Activated T-helper 17 cell treated with anti-CD3 and anti-CD28 coated beads, Interleukin-2, amount 50 U/mL, for 72 hours (primary cell): Measurements from ENCODE around the gene PTGS2. TPM values are rescaled to one million over a fixed set of nuclear protein-coding genes. Genes with fewer than 3 reads are reported as not detected.
"Not testable (repeated sequence)": the region's sequence is repeated elsewhere in the genome, so short reads cannot be mapped to it uniquely, and the experiment has no call there.

Experiments used
- ATAC-seq: fragments of 150-1000 bp; cut with Tn5 transposase; replicated peaks from 2 replicates; pipeline ENCODE4 v1.10.0; 2021; ENCODE audit warnings: mild to moderate bottlenecking, moderate library complexity
- H3K27ac Mint-ChIP-seq: one replicate; pipeline ENCODE4 v1.8.0; 2022; ENCODE audit warnings: mixed read lengths
- H3K27me3 Mint-ChIP-seq: one replicate; pipeline ENCODE4 v1.8.0; 2022; ENCODE audit warnings: mixed read lengths
- H3K36me3 Mint-ChIP-seq: one replicate; pipeline ENCODE4 v1.8.0; 2022; ENCODE audit warnings: low read depth, mild to moderate bottlenecking, mixed read lengths
- H3K4me1 Mint-ChIP-seq: one replicate; pipeline ENCODE4 v1.8.0; 2022; ENCODE audit warnings: mixed read lengths
- H3K4me3 Mint-ChIP-seq: one replicate; pipeline ENCODE4 v1.8.0; 2022; ENCODE audit warnings: mild to moderate bottlenecking, mixed read lengths
- H3K9me3 Mint-ChIP-seq: one replicate; pipeline ENCODE4 v1.8.0; 2022; ENCODE audit warnings: mixed read lengths
- total RNA-seq, 2 donors: library from RNA; stranded (reverse); gene quantifications; one replicate each; pipeline ENCODE4 v1.2.3, GENCODE V29; 2022

The PTGS2 gene
- total RNA-seq, 2 donors from 2014 or later: 0.17 to 1.1 TPM

- H3K27ac Mint-ChIP-seq: no peak overlapping the region
- H3K4me3 Mint-ChIP-seq: no peak overlapping the region
- no peaks in the 10 kb centered on the region for H3K36me3 Mint-ChIP-seq
- no peaks in the 10 kb centered on the region for H3K4me1 Mint-ChIP-seq
- no peak for ATAC-seq
- H3K9me3 Mint-ChIP-seq: no peaks in the 10 kb centered on the region
- peaks cover 10% of the 10 kb centered on the region for H3K27me3 Mint-ChIP-seq
These were observed 25.5 kb downstream of the PTGS2 start for GRCh38 chr1:186654741-186655140.

- H3K9me3 Mint-ChIP-seq: no peaks in the 10 kb centered on the region
- no peak overlapping the region for H3K4me3 Mint-ChIP-seq
- H3K4me1 Mint-ChIP-seq: no peaks in the 10 kb centered on the region
- no peak for ATAC-seq
- H3K27me3 Mint-ChIP-seq: peaks cover 10% of the 10 kb centered on the region
- no peak overlapping the region for H3K27ac Mint-ChIP-seq
- no peaks in the 10 kb centered on the region for H3K36me3 Mint-ChIP-seq
These were observed 26.9 kb downstream of the PTGS2 start for GRCh38 chr1:186653312-186653711.

GRCh38 chr1:186648613-186649012 is 31.6 kb downstream of the PTGS2 start:
- H3K27ac Mint-ChIP-seq: no peak overlapping the region
- no peaks in the 10 kb centered on the region for H3K9me3 Mint-ChIP-seq
- H3K27me3 Mint-ChIP-seq: peaks cover 13% of the 10 kb centered on the region
- no peak for ATAC-seq
- H3K4me1 Mint-ChIP-seq: no peaks in the 10 kb centered on the region
- H3K4me3 Mint-ChIP-seq: no peak overlapping the region
- H3K36me3 Mint-ChIP-seq: no peaks in the 10 kb centered on the region

GRCh38 chr1:186647985-186648384 is 32.2 kb downstream of the PTGS2 start:
- not testable (repeated sequence) for H3K4me3 Mint-ChIP-seq, ATAC-seq, H3K9me3 Mint-ChIP-seq, H3K4me1 Mint-ChIP-seq, H3K27me3 Mint-ChIP-seq, H3K27ac Mint-ChIP-seq, H3K36me3 Mint-ChIP-seq

GRCh38 chr1:186643614-186644013 is 36.6 kb downstream of the PTGS2 start:
- Mint-ChIP-seq H3K4me1 (no peaks in the 10 kb centered on the region), H3K4me3 (no peak overlapping the region), H3K9me3 (no peaks in the 10 kb centered on the region), H3K27ac (no peak overlapping the region), H3K27me3 (peaks cover 3% of the 10 kb centered on the region), H3K36me3 (no peaks in the 10 kb centered on the region)
- no peak for ATAC-seq

- not testable (repeated sequence) for H3K4me1 Mint-ChIP-seq, H3K4me3 Mint-ChIP-seq, H3K36me3 Mint-ChIP-seq, ATAC-seq, H3K9me3 Mint-ChIP-seq, H3K27ac Mint-ChIP-seq, H3K27me3 Mint-ChIP-seq
These were observed 42.7 kb downstream of the PTGS2 start for GRCh38 chr1:186637567-186637966.

- peaks cover 3% of the 10 kb centered on the region for H3K27me3 Mint-ChIP-seq
- H3K4me3 Mint-ChIP-seq: no peak overlapping the region
- H3K36me3 Mint-ChIP-seq: no peaks in the 10 kb centered on the region
- no peaks in the 10 kb centered on the region for H3K9me3 Mint-ChIP-seq
- H3K4me1 Mint-ChIP-seq: no peaks in the 10 kb centered on the region
- no peak for ATAC-seq
- H3K27ac Mint-ChIP-seq: no peak overlapping the region
These were observed 43.4 kb downstream of the PTGS2 start for GRCh38 chr1:186636786-186637185.

GRCh38 chr1:186634511-186634910 is 45.7 kb downstream of the PTGS2 start:
- no peaks in the 10 kb centered on the region for H3K36me3 Mint-ChIP-seq
- no peak overlapping the region for H3K4me3 Mint-ChIP-seq
- no peaks in the 10 kb centered on the region for H3K9me3 Mint-ChIP-seq
- H3K27ac Mint-ChIP-seq: no peak overlapping the region
- H3K4me1 Mint-ChIP-seq: no peaks in the 10 kb centered on the region
- H3K27me3 Mint-ChIP-seq: peaks cover 6% of the 10 kb centered on the region
- ATAC-seq: no peak

GRCh38 chr1:186633116-186633515 is 47.1 kb downstream of the PTGS2 start:
- ATAC-seq: no peak
- H3K9me3 Mint-ChIP-seq: no peaks in the 10 kb centered on the region
- no peaks in the 10 kb centered on the region for H3K36me3 Mint-ChIP-seq
- H3K4me1 Mint-ChIP-seq: no peaks in the 10 kb centered on the region
- H3K4me3 Mint-ChIP-seq: no peak overlapping the region
- peaks cover 6% of the 10 kb centered on the region for H3K27me3 Mint-ChIP-seq
- H3K27ac Mint-ChIP-seq: no peak overlapping the region

- Mint-ChIP-seq H3K4me3 (no peak overlapping the region), H3K27ac (no peak overlapping the region), H3K9me3 (no peaks in the 10 kb centered on the region), H3K36me3 (no peaks in the 10 kb centered on the region), H3K4me1 (no peaks in the 10 kb centered on the region), H3K27me3 (peaks cover 6% of the 10 kb centered on the region)
- no peak for ATAC-seq
These were observed 50.9 kb downstream of the PTGS2 start for GRCh38 chr1:186629341-186629740.

GRCh38 chr1:186628910-186629309 is 51.3 kb downstream of the PTGS2 start:
- Mint-ChIP-seq H3K36me3 (no peaks in the 10 kb centered on the region), H3K4me1 (no peaks in the 10 kb centered on the region), H3K27me3 (peaks cover 6% of the 10 kb centered on the region), H3K4me3 (no peak overlapping the region), H3K27ac (no peak overlapping the region), H3K9me3 (no peaks in the 10 kb centered on the region)
- ATAC-seq: no peak

GRCh38 chr1:186627019-186627418 is 53.2 kb downstream of the PTGS2 start:
- ATAC-seq: no peak
- no peaks in the 10 kb centered on the region for H3K36me3 Mint-ChIP-seq
- H3K4me1 Mint-ChIP-seq: no peaks in the 10 kb centered on the region
- no peak overlapping the region for H3K27ac Mint-ChIP-seq
- no peaks in the 10 kb centered on the region for H3K9me3 Mint-ChIP-seq
- H3K27me3 Mint-ChIP-seq: peaks cover 6% of the 10 kb centered on the region
- H3K4me3 Mint-ChIP-seq: no peak overlapping the region

GRCh38 chr1:186626356-186626932 is 53.8 kb downstream of the PTGS2 start:
- Mint-ChIP-seq H3K27me3 (peaks cover 6% of the 10 kb centered on the region), H3K9me3 (no peaks in the 10 kb centered on the region), H3K4me1 (no peaks in the 10 kb centered on the region), H3K27ac (no peak overlapping the region), H3K4me3 (no peak overlapping the region), H3K36me3 (no peaks in the 10 kb centered on the region)
- ATAC-seq: no peak

GRCh38 chr1:186623551-186623950 is 56.7 kb downstream of the PTGS2 start:
- H3K27me3 Mint-ChIP-seq: peaks cover 3% of the 10 kb centered on the region
- ATAC-seq: no peak
- H3K36me3 Mint-ChIP-seq: no peaks in the 10 kb centered on the region
- H3K4me3 Mint-ChIP-seq: no peak overlapping the region
- H3K27ac Mint-ChIP-seq: no peak overlapping the region
- no peaks in the 10 kb centered on the region for H3K9me3 Mint-ChIP-seq
- H3K4me1 Mint-ChIP-seq: peaks cover 6% of the 10 kb centered on the region
